GM12872 (cell line): ENCODE measurements around the gene DCDC2.

Source experiments
- CTCF ChIP-seq: IDR thresholded peaks from 3 replicates; pipeline ENCODE4 v1.5.1; 2011; ENCODE audit warnings: low read depth, mild to moderate bottlenecking, low read length, moderate library complexity; ENCODE audit not compliant: insufficient read depth

Gene DCDC2

GRCh38 chr6:24334285-24334684 is 23.6 kb downstream of the DCDC2 start:
- no peak for TF ChIP-seq CTCF

- no peak for TF ChIP-seq CTCF
These were observed 25.5 kb downstream of the DCDC2 start for GRCh38 chr6:24332317-24332716.

GRCh38 chr6:24330137-24330732 is 27.6 kb downstream of the DCDC2 start:
- no peak for TF ChIP-seq CTCF

- no peak for TF ChIP-seq CTCF
These were observed 28.4 kb downstream of the DCDC2 start for GRCh38 chr6:24329451-24329850.

- TF ChIP-seq CTCF: no peak
These were observed 28.8 kb downstream of the DCDC2 start for GRCh38 chr6:24329022-24329421.

GRCh38 chr6:24327756-24328155 is 30.1 kb downstream of the DCDC2 start:
- no peak for TF ChIP-seq CTCF

GRCh38 chr6:24325978-24326377 is 31.9 kb downstream of the DCDC2 start:
- no peak for TF ChIP-seq CTCF
